GM10847 (cell line): ENCODE data around the gene RBBP8.

Experiments used
- POLR2A ChIP-seq: IDR thresholded peaks from 2 replicates; pipeline ENCODE4 v1.6.1; 2011; ENCODE audit not compliant: insufficient read length; ENCODE audit errors: extremely low read depth

The RBBP8 gene

GRCh38 chr18:22975508-22975907, 42.4 kb downstream of the RBBP8 start:
- TF ChIP-seq POLR2A: no peak

DNA sequence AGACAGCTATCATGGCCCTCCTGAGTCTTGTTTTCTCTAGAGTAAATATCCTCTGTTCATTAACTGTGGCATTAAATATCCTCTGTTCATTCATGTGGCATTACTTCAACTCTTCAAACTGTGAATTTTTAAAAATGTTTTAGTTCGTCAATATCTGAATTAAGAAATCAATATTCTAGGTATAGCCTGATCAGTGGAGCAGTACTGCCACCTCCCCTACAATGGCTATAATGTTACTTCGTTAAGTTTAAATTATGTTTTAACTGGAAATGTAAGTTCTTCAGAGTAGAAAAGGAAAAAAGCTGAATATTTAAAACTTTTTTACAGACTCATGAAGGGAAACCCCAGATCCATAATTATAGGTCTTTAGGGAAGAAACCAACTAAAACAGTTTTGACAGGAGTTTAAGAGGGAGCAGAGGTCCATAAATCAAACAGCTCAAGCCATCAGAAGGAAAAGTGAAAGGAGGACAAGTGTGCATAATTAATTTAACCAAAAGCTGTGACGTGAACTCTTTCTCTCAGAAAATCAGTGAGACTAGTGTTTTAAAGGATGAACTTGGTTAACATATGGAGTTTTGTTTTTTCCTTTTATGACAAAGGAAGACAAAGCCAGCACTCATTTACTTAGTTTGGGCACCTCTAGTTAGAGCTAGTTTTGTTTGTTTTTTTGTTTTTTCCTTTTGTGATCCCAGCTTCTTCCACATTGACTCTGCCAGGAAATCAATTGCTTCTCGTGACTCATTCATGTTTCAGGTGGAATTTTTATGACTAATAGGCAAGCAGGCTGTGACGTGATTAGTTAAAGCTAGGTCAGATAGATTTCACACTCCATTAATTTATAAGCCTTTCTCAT, 44.9 kb downstream of the RBBP8 start:
- TF ChIP-seq POLR2A: no peak

- TF ChIP-seq POLR2A: no peak
These were observed 47.3 kb downstream of the RBBP8 start for GRCh38 chr18:22980394-22980793.

- TF ChIP-seq POLR2A: no peak
These were observed 48.4 kb downstream of the RBBP8 start for GRCh38 chr18:22981274-22982133.

DNA sequence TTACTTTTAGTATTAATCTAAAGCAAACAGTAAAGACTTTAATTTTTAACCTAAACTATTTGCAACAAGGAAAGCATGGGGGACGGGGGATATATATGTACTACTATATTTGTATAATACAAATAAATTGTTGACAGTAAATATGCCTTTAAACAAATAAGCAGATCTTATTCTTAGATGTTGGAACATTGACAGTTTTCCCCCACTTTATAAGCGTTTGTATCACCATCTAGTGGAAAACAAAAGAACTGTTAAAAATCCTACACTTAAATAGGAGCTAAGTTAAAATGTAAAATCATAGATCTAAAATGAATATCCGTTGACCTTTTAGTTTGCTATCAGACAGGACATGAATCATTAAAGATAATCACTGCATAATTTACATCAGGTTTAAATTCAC, 50.0 kb downstream of the RBBP8 start:
- TF ChIP-seq POLR2A: no peak

GRCh38 chr18:22985250-22985649, 52.1 kb downstream of the RBBP8 start:
- no peak for TF ChIP-seq POLR2A

- no peak for TF ChIP-seq POLR2A
These were observed 54.5 kb downstream of the RBBP8 start for GRCh38 chr18:22987547-22988189.

GRCh38 chr18:22988208-22988607, 55.1 kb downstream of the RBBP8 start:
- no peak for TF ChIP-seq POLR2A

DNA sequence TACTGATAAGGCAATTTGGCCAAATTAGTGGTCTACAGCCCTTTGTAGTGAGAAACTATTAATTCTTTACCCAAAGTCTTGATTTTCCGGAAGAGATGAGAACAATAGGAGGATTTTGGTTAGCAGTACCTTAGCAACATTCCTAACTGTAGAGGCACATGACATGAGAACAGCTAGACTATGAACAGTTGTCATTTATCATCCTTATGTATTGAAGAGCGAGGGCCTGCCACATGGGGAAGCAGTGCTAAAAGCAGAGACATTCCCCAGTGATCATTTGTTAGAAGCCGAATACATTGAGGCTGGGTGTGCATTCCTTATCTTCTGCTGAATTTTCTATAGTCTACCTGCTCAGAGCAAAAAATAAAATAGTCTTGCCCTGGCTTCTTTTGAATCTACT, 65.2 kb downstream of the RBBP8 start:
- TF ChIP-seq POLR2A: no peak

DNA sequence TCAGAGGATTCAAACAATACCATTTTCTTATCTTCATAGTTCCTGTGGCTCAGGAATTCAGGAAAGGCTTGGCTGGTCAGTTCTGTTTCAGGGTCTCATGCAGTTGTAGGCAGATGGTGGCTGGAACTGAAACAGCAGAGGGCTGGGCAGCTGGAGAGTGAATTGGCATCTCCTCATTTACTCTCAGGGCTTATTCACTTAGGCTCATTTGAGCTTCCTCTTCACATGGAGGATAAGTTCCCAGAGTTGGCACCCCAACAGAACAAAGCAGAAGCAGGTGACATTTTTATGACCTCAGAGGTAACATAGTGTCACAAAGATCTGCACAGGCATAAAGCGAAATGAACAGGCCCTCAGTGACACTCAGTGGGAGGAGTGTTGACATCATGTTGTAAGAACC, 66.1 kb downstream of the RBBP8 start:
- no peak for TF ChIP-seq POLR2A

DNA sequence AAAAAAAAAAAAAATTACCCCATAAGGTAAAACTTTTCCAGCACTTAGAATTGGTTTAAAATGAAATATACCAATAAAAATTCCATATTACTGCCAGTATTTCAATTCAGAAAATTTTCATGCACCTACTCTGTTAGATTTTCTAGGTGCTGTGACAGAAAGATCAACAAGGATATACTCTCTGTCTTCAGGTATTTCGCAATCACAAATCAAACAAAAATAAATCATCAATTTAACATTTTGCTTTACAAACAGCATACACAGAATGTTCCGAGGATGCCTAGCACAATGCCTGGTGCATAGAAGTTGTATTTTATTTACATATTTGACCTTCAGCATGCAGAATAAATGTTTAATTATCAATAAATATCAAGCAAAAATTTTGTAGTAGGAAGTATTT, 66.5 kb downstream of the RBBP8 start:
- TF ChIP-seq POLR2A: no peak

GRCh38 chr18:23003289-23003688, 70.2 kb downstream of the RBBP8 start:
- no peak for TF ChIP-seq POLR2A

GRCh38 chr18:23012249-23012648, 79.1 kb downstream of the RBBP8 start:
- TF ChIP-seq POLR2A: no peak

DNA sequence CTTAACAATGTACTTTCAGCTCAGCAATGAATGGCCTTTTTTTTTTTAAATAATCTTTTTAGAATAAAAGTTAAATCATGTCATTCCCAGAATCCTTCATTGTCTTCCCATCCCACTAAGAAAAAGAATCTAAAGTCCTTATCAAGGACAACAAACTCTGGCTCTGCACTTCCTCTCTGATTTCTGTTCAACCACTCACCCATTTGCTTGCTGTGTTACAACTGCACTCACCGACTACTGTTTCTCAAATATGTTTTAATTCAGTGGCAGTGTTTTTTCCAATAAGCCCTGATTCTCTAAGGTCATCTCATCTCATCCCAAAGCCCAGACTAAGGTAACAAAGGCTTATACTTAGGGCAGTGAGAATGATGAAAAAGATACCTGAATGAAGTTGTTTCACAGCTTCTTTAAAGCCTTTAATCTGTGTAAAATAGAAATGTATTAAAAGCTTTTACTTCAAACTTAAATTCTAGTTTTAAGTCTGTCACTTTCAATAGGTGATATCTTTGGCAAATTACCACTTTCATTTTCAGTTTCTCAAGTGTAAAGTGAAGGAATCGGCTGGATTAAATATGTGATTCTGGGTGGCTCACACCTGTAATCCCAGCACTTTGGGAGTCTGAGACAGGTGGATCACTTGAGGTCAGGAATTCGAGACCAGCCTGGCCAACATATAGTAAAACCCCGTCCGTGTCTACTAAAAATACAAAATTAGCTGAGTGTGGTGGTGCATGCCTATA, 87.6 kb downstream of the RBBP8 start:
- no peak for TF ChIP-seq POLR2A

GRCh38 chr18:23021623-23022022, 88.5 kb downstream of the RBBP8 start:
- TF ChIP-seq POLR2A: no peak
